ENCODE measurements around the gene RIOK1.

DNA sequence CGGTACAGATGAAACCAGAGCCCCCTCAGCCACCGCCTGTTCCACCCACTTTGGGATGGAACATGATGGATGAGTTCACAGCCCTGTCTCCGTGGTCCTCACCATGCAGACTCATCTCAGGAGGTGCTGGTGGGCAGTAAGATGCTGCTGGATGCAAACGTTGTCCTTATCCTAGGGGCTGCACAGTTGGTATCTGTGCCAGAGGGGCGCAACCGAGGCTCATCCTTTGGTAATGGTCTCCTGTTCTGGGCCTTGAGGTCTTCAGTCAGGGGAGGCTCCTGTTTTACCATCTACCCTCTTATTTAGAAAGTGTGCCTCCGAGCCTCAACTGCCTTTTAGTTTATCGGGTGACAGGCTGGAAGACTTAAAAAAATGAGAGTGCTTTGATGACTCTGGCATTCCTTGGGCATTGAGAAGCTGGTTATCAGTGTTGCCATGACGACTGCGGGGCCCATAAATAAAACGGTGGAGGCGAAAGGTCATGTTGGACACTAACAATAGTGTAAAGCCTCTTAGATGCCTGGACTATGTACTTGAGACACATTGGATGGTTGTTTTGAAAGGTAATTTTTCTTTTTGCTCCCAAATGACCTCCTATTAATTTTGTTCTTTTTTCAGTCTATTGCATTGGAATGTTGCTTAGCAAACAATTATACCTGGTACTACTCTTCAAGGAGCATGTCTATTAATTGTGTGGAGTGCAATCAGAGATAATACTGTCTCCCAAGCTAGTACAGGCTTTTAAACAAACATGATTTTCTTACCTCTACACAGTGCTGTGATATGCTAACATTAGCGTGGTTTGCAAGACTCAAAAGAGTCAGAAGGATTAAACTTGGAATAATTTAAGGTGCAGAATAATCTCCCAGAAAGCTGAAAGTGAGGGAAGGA, 77.6 kb downstream of the RIOK1 start:
- TF ChIP-seq ARNTL (CRISPR knock-in tag; IDR thresholded peaks at IDR 0.05; ENCODE audit: borderline replicate concordance, low read depth) (no peak), ZFP30 (CRISPR knock-in tag; IDR thresholded peaks at IDR 0.05) (no peak), ZNF565 (CRISPR knock-in tag; conservative IDR thresholded peaks at IDR 0.05; ENCODE audit: low read depth) (no peak), OSR1 (CRISPR knock-in tag; IDR thresholded peaks at IDR 0.05) (no peak), ZFP3 (CRISPR knock-in tag; IDR thresholded peaks at IDR 0.05) (no peak), PPARA (CRISPR knock-in tag; IDR thresholded peaks at IDR 0.05; ENCODE audit: borderline replicate concordance) (no peak), TSHZ2 (CRISPR knock-in tag; IDR thresholded peaks at IDR 0.05) (no peak)
- TF ChIP-seq, protein P1, sequence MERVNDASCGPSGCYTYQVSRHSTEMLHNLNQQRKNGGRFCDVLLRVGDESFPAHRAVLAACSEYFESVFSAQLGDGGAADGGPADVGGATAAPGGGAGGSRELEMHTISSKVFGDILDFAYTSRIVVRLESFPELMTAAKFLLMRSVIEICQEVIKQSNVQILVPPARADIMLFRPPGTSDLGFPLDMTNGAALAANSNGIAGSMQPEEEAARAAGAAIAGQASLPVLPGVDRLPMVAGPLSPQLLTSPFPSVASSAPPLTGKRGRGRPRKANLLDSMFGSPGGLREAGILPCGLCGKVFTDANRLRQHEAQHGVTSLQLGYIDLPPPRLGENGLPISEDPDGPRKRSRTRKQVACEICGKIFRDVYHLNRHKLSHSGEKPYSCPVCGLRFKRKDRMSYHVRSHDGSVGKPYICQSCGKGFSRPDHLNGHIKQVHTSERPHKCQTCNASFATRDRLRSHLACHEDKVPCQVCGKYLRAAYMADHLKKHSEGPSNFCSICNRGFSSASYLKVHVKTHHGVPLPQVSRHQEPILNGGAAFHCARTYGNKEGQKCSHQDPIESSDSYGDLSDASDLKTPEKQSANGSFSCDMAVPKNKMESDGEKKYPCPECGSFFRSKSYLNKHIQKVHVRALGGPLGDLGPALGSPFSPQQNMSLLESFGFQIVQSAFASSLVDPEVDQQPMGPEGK (CRISPR knock-in tag; IDR thresholded peaks at IDR 0.05; ENCODE audit: borderline replicate concordance): no peak
- TF ChIP-seq, protein P2, sequence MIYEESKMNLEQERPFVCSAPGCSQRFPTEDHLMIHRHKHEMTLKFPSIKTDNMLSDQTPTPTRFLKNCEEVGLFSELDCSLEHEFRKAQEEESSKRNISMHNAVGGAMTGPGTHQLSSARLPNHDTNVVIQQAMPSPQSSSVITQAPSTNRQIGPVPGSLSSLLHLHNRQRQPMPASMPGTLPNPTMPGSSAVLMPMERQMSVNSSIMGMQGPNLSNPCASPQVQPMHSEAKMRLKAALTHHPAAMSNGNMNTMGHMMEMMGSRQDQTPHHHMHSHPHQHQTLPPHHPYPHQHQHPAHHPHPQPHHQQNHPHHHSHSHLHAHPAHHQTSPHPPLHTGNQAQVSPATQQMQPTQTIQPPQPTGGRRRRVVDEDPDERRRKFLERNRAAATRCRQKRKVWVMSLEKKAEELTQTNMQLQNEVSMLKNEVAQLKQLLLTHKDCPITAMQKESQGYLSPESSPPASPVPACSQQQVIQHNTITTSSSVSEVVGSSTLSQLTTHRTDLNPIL (CRISPR knock-in tag; IDR thresholded peaks at IDR 0.05; ENCODE audit: low read depth): no peak
